Heart left ventricle (tissue), 16 donors: ENCODE measurements around the gene NCLN. TPM values are rescaled to one million over a fixed set of nuclear protein-coding genes. Genes with fewer than 3 reads are reported as not detected.

Source experiments
- ATAC-seq, 4 donors: fragments of 200-7000 bp; cut with Tn5 transposase; one replicate each; pipeline ENCODE4 v1.9.1; 2020 to 2022; ENCODE audit warnings: moderate library complexity in 4 of 4, mild to moderate bottlenecking in 3 of 4, moderate number of reproducible peaks in 1 of 4
- DNase-seq, 5 donors: peaks; one replicate each; pipeline ENCODE4 v3.0.0-alpha.2; 2020
- H3K27ac ChIP-seq, 12 donors: fragments of 200-600 bp; sonication (generic) in 4 of 12; one replicate each; pipeline versions ENCODE4 v1.5.0 to v1.8.0; 2016 to 2022; ENCODE audit warnings: mild to moderate bottlenecking in 2 of 12
- H3K27me3 ChIP-seq, 9 donors: fragments of 200-600 bp; sonication (generic) in 2 of 9; one replicate each; pipeline versions ENCODE4 v1.5.1 to v1.8.0; 2016 to 2022; ENCODE audit warnings: mild to moderate bottlenecking in 3 of 9
- H3K36me3 ChIP-seq, 9 donors: fragments of 200-600 bp; sonication (generic) in 2 of 9; one replicate each; pipeline versions ENCODE4 v1.5.0 to v1.8.0; 2018 to 2022; ENCODE audit warnings: mild to moderate bottlenecking in 2 of 9
- H3K4me1 ChIP-seq, 12 donors: fragments of 200-600 bp; sonication (generic) in 4 of 12; one replicate each; pipeline versions ENCODE4 v1.5.0 to v1.8.0; 2016 to 2022; ENCODE audit warnings: mild to moderate bottlenecking in 3 of 12
- H3K4me3 ChIP-seq, 12 donors: fragments of 200-600 bp; sonication (generic) in 4 of 12; one replicate each; pipeline versions ENCODE4 v1.5.0 to v1.8.0; 2017 to 2022; ENCODE audit warnings: mild to moderate bottlenecking in 9 of 12, moderate library complexity in 4 of 12
- H3K9me3 ChIP-seq, 12 donors: fragments of 200-600 bp; sonication (generic) in 4 of 12; one replicate each; pipeline versions ENCODE4 v1.5.0 to v1.8.0; 2016 to 2022; ENCODE audit warnings: mild to moderate bottlenecking in 1 of 12
- POLR2A ChIP-seq, 2 donors: fragments of 450-650 bp; IDR thresholded peaks; one replicate each; pipeline ENCODE4 v1.6.1; 2017; ENCODE audit warnings: antibody characterized with exemption in 2 of 2, mild to moderate bottlenecking in 2 of 2, moderate library complexity in 2 of 2
- WGBS, 4 donors: extraction: QIAGEN DNeasy Blood & Tissue Kit in 2 of 4; methylation state at CpG; one replicate each; pipeline versions ENCODE4 v1.1.5 to v1.1.7; 2013 to 2018; 5-methylcytosine and 5-hydroxymethylcytosine counted together
- intact Hi-C, 10 donors: fragments of 100-400 bp; cut with DNase I; formaldehyde crosslinking; loops; one replicate each; pipeline versions ENCODE4 v1.11.1 to v1.14.2; 2022
- polyA plus RNA-seq, 2 donors: library from polyadenylated mRNA; stranded (reverse); fragments of 200-250 nt; gene quantifications; one replicate each; pipeline ENCODE4 v1.2.3, GENCODE V29; 2013
- total RNA-seq, 9 donors: library from RNA; depleted of rRNA in 2 of 9; stranded (reverse); fragments of >200 nt in 2 of 9; fragmentation: NEBNext Ultra II Directional in 3 of 9; extraction: Animal tissue kit (Norgen Biotek cat#: 25700) in 3 of 9; gene quantifications; one replicate each; pipeline versions ENCODE4 v1.1.0 to v1.2.4, GENCODE V29; 2016 to 2023
- TF ChIP-seq, protein P1 (sequence below), 12 donors: fragments of 200-600 bp; sonication (generic) in 4 of 12; IDR thresholded peaks; one replicate each; pipeline versions ENCODE4 v1.5.0 to v1.8.0; 2018 to 2022; ENCODE audit warnings: antibody characterized with exemption in 12 of 12, mild to moderate bottlenecking in 5 of 12
- donor health status: ischemic (EF 13 %, LVEDD 7.1; RV severe dilation, severe dysfunction).
- donor health status: healthy with polysubstance abuse.
- donor health status: DM: no; HTN: yes; CAD: no.
- donor health status: DM: no; HTN: no; CAD: no.
- donor health status: ischemic (EF 25% LVEDD 6.9; RV normal size, moderate dysfunction).
- donor health status: ischemic (EF 25% LVEDD 5.7; RV mildly dilated, moderate dysfunction).
- donor health status: healthy.
- donor health status: DM: yes; HTN: yes; CAD: no.
- donor health status: ischemic (EF 35%, LVEDD 5.7; RV mildly dilated, moderate dysfunction).
- donor health status: nonischemic (EF 11% LVEDD 7.7; RV severe dilation, severe dysfunction).
- donor health status: DM: yes; HTN: yes; CAD: no.
- donor health status: PGD.
- donor health status: ischemic (EF 29% LVEDD 5.4; RV normal size, mild dysfunction).
- donor health status: nonischemic (EF 23%, LVEDD 6.1; RV moderate dilation, normal function).

The NCLN gene
- total and polyA plus RNA-seq, 11 donors: 16.7 to 67.5 (median 26.4) TPM

DNA sequence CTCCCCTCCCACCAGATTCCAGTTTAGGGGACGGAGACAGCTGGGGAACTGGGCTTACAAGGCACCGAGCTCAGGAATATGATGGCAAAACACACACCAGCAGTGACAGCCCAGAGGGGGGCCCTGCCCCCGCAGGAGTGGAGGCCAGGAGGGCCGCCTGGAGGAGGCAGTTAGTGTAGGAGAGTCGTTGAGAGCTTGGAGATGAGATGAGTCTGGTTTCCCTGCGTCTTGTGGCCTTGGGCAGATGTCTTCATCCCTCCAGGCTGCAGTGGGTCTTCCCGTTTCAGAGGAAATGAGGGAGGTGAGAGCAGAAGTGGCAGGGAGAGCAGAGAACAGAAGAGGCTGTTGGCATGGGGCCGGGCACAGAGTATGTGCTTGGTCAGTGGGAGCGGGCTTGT is 43.6 kb downstream of the NCLN start:
- Histone ChIP-seq H3K27me3 (peaks cover 12 to 59% (median 35%) of the 10 kb centered on the region in 9 donors), H3K9me3 (no peaks in the 10 kb centered on the region), H3K4me1 (peaks cover 0 to 12% (median 0%) of the 10 kb centered on the region in 12 donors), H3K36me3 (no peaks in the 10 kb centered on the region), H3K4me3 (no peak overlapping the region), H3K27ac (no peak overlapping the region)
- TF ChIP-seq POLR2A (IDR thresholded peaks at IDR 0.05): no peak
- TF ChIP-seq, protein P1, sequence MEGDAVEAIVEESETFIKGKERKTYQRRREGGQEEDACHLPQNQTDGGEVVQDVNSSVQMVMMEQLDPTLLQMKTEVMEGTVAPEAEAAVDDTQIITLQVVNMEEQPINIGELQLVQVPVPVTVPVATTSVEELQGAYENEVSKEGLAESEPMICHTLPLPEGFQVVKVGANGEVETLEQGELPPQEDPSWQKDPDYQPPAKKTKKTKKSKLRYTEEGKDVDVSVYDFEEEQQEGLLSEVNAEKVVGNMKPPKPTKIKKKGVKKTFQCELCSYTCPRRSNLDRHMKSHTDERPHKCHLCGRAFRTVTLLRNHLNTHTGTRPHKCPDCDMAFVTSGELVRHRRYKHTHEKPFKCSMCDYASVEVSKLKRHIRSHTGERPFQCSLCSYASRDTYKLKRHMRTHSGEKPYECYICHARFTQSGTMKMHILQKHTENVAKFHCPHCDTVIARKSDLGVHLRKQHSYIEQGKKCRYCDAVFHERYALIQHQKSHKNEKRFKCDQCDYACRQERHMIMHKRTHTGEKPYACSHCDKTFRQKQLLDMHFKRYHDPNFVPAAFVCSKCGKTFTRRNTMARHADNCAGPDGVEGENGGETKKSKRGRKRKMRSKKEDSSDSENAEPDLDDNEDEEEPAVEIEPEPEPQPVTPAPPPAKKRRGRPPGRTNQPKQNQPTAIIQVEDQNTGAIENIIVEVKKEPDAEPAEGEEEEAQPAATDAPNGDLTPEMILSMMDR (IDR thresholded peaks at IDR 0.05): no peak
- WGBS, 4 donors: 39 to 48% (median 45%) methylated on average over 8 to 9 of the region's 9 CpGs
- no peak for ATAC-seq
- DNase-seq: no peak
- intact Hi-C loops: loop anchor here in 1 of 10 donors (10.0 kb wide), 1 partner anchor 245 kb away; no protein-coding TSS in a partner anchor

DNA sequence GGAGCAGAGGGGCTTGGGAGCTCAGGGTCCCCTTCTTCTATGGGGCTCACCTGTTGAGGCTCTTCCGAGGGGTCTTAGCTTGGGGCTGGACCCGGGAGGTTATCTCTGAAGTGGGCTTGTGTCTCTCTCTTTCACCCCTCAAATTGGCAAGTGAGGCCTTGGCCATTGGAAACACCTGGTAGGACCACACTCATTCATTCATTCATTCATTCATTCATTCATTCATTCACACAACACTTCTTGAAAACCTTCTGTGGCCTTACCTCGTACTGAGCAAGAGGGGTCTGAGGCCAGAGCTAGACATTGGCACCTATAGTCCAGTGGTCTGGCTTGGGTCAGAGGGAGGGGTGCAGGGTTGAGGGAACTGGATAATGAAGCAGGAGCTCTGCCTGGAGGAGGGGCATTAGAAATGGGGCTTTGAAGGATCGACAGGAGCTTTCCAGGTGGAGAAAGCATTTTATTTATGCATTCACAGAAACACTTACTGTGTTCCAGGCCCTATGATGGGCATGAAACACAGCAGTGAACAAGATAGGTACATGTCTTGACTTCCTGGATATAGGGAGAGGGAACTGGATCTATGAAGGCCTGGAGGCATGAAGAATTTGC is 44.3 kb downstream of the NCLN start:
- DNase-seq: no peak
- peaks cover 9 to 59% (median 31%) of the 10 kb centered on the region in 9 donors for H3K27me3 ChIP-seq
- H3K36me3 ChIP-seq: no peaks in the 10 kb centered on the region
- WGBS, 4 donors: 79 to 86% (median 84%) methylated on average over 4 of the region's 4 CpGs
- peaks cover 0 to 7% (median 0%) of the 10 kb centered on the region in 12 donors for H3K4me1 ChIP-seq
- no peaks in the 10 kb centered on the region for H3K9me3 ChIP-seq
- TF ChIP-seq, protein P1 (IDR thresholded peaks at IDR 0.05): no peak
- no peak for TF ChIP-seq POLR2A (IDR thresholded peaks at IDR 0.05)
- H3K27ac ChIP-seq: no peak overlapping the region
- no peak for ATAC-seq
- H3K4me3 ChIP-seq: no peak overlapping the region
- intact Hi-C loops: loop anchor here in 1 of 10 donors (10.0 kb wide), 1 partner anchor 245 kb away; no protein-coding TSS in a partner anchor

DNA sequence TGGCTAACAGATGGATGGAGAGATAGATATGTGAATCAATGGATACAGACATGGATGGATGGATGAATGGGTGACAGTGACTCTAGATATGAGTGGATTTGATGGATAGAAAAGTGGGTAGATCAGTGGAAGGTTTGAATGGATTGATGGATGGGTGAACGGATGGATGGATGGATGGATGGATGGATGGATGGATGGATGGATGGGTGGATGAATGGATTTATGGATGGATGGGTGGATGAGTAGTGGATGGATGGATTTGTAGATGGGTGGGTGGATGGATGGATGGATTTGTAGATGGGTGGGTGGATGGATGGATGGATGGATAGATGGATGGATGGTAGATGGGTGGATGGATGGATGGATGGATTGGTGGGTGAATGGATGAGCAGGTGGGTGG is 45.6 kb downstream of the NCLN start:
- no peak overlapping the region for H3K27ac ChIP-seq
- TF ChIP-seq, protein P1 (IDR thresholded peaks at IDR 0.05): no peak
- TF ChIP-seq POLR2A (IDR thresholded peaks at IDR 0.05): no peak
- intact Hi-C loops: no loop called here
- peaks cover 3 to 51% (median 19%) of the 10 kb centered on the region in 9 donors for H3K27me3 ChIP-seq
- DNase-seq: no peak
- H3K9me3 ChIP-seq: no peaks in the 10 kb centered on the region
- no peak overlapping the region for H3K4me3 ChIP-seq
- ATAC-seq: no peak
- WGBS, 4 donors: 70 to 97% (median 88%) methylated on average over 1 of the region's 1 CpG
- no peaks in the 10 kb centered on the region for H3K36me3 ChIP-seq
- H3K4me1 ChIP-seq: peaks cover 0 to 6% (median 0%) of the 10 kb centered on the region in 12 donors

DNA sequence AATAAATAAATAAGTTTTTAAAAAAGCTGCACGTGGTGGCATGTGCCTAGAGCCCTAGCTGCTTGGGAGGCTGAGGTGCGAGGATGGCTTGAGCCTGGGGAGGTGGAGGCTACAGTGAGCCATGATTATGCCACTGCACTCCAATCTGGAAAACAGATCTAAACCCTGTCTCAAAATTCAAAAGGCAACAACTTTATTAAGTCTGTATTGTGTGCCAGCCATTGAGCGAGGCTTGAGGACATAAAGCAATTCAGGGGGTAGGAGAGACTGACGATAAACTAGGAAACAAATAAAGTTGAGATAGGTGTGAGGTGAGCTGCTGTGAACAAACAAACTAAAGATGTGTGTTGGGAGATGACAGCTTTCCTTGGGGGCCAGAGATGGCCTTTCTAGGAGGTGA is 47.4 kb downstream of the NCLN start:
- DNase-seq: no peak
- WGBS, 4 donors: 77 to 81% (median 80%) methylated on average over 4 of the region's 4 CpGs
- H3K27me3 ChIP-seq: peaks cover 3 to 34% (median 16%) of the 10 kb centered on the region in 9 donors
- H3K36me3 ChIP-seq: no peaks in the 10 kb centered on the region
- ATAC-seq: no peak
- H3K4me3 ChIP-seq: no peak overlapping the region
- peaks cover 0 to 6% (median 0%) of the 10 kb centered on the region in 12 donors for H3K4me1 ChIP-seq
- TF ChIP-seq POLR2A (IDR thresholded peaks at IDR 0.05): no peak
- TF ChIP-seq, protein P1 (IDR thresholded peaks at IDR 0.05): no peak
- intact Hi-C loops: no loop called here
- peaks cover 0 to 1% (median 0%) of the 10 kb centered on the region in 12 donors for H3K9me3 ChIP-seq
- H3K27ac ChIP-seq: no peak overlapping the region
